COR-L47 (cell line): ENCODE data around the gene YJU2.
"Not testable (repeated sequence)": the region's sequence is repeated elsewhere in the genome, so short reads cannot be mapped to it uniquely, and the experiment has no call there.

Experiments
- DNase-seq: peaks from one replicate; lab custom pipeline; 2025; lab: John Stamatoyannopoulos, UW

The YJU2 gene

DNA sequence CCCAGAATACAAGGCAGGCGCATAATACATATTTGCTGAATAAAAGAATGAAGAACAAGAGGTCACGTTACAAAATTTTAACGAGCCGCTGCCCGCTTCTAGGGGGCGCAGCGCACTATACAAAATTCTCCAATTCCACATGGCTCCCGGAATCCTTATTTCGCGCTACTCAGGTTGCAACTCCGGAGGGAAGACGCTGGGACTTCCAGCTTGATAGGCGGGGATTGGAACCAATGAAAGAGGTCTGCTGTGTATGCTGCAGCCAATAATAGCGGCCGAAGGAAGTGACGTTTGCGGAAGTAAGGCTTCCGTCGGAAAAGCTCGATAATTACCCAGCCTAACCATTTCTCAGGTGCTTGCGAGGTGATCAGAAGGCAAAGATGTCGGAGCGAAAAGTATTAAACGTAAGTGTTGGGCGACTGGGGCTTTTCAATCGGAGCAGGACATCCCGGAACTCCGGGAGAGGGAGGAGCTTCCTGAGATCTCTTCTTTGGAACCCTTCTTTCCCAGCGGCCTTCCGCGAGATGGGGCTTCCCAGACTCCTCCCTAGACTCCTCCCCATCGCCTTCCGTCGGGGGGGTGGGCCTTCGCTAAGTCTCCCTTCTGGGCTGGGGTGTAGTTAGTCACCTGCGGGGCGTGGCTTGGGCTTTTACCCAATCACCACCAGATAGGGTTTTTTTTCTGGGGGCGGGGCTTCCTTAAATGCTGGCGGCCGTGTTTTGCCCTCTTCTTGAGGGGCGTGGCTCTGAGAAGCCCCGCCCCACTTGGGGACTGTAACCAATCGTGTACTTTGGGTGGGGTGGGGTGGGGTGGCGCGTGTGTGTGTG, at the start of gene YJU2:
Gene YJU2 (plus strand): TSS at position 314 of the 827 bp plus-strand sequence. CDS start 67 bp downstream, at position 381.
- peak; percentile 100 for DNase-seq

DNA sequence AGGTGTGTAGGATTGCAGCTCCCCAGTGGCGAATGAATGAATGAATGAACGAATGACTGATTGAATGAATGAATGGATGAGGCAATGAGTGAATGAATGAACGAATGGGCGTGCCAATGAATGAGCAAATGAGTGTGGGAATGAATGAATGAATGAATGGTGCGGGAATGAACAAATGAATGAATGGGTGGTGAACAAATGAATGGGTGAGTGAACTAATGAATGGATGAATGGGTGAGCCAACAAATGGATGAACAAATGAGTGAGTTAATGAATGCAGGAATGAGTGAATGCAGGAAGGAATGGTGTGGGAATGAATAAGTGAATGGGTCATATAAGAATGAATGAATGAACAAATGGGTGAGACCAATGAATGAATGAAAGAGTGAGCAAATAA, 49.7 kb upstream of the YJU2 start:
- DNase-seq: no peak

DNA sequence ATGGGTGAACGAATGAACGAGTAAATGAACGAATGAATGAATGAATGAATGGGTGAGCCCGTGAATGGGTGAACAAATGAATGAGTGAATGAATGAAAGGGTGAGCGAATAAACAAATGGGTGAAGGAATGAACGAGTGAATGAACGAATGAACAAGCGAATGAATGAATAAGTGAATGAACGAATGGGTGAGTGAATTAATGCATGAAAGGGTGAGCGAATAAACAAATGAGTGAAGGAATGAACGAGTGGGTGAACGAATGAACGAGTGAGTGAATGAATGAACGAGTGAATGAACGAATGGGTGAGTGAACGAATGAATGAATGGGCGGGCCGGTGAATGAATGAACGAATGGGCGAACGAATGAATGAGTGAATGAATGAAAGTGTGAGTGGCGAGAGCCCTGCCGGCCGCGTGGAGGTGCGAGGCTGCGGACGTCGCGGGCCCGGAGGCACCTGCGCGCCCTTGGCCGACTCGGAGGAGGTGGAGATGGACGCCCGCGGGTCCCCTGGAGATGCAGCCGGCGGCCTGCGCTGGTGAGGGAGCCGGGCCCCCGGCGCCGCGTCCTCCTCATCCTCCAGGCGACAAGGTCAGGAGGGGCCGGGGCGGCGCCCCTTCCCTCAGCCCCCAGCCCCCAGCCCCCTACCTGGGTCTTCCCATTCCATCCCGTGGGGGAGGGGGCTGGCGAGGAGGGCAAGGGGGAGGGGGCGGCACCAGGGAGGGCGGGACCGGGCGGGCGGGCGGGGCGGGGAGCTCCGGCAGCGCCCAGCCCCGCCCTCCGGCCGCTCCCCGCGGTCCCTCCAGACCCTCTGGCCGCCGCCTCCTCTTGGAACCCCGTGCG, 49.0 kb upstream of the YJU2 start:
- peak; percentile 10 for DNase-seq

DNA sequence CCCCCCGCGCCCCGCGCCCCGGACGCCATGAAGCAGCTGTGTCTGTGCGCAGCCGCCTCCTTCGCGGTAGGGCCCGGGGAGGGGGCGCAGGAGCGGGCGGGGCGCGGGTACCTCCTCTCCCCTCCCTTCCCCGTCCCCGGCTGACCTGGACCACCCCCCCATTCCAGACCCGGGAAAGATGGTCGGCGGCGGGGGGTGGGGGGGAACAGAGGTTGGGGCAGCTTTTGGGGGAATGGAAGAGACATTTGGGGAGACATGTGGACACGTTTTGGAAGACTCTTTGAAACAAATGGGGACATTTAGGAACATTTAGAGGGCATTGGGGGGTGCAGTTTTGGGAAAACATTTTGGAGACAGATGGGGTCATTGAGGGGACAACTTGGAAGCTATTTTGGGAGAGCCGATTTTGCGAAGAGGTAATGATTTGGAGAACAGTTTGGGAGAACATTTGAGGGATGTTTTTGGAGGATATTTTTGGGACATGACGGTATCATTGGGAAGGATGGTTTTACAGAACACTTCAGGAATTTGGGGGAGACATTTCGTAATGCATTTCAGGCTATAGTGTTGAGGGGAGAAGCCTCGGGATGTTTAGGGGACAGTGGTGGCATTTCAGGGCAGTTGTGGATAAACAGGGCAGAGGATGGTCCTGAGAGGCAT, 48.3 kb upstream of the YJU2 start:
- no peak for DNase-seq

DNA sequence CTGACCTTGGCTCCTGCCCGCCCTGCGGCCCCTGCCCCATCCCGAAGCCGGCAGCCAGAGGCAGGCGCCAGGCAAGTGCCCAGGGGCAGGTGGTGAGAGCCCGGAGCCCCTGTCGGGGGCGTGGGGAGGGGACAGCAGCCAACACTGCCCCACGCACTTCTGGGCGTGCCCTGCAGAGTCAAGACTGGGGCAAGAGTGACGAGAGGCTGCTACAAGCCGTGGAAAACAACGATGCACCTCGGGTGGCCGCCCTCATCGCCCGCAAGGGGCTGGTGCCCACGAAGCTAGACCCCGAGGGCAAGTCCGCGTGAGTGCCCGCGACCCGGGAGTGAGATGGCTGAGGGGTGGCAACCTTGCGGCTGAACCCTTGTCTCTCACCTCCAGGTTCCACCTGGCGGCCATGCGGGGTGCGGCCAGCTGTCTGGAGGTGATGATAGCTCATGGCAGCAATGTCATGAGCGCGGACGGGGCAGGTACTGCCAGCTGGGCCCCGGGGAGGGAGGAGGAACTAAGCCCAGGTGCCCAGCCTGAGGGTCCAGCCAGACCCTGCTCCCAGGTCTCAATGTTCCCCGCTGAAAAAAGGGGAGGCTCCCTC, 47.1 kb upstream of the YJU2 start:
- no peak for DNase-seq

DNA sequence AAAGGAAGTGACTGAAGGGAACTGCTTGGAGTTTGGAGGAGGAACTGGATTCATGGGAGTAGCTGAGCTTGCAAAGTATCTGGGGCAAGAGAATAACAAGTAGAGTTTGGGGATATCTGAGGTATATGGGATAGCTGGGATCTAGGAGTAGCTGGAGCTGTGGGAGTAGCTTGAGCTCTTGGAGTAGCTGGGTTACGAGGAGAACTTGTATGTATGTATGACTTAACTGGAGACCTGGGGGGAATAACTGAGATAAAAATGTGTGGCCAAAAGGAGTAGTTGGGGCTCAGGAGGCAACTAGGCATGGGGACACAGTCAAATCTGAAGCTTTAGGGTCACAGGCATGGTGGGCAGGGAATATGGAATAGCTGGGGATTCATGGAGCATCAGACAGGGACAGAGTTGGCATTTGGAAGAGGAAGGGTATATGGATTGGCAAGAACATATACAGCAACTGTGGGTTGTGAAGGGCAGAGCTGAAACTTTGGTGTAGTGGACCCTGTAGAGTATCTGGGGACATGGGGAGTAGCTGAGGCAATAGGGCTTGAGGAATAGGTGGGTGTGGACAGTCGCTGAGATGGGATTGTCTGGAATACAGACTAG, 45.8 kb upstream of the YJU2 start:
- no peak for DNase-seq

DNA sequence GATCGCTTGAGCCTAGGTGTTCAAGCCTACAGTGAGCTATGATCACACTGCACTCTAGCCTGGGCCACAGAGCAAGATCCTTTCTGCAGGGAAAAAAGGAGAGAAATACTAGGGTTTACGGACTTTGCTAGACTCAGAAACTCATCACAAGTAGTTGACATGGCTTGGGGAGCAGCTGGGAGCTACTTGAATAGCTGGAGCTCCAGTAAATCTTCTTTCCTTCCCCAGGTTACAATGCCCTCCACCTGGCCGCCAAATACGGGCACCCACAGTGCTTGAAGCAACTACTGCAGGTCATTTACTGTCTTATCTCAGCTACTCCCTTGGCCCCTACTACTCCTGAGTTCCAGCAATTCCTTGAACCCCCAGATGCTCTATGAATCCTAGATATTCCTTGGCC, 45.1 kb upstream of the YJU2 start:
- DNase-seq: no peak

DNA sequence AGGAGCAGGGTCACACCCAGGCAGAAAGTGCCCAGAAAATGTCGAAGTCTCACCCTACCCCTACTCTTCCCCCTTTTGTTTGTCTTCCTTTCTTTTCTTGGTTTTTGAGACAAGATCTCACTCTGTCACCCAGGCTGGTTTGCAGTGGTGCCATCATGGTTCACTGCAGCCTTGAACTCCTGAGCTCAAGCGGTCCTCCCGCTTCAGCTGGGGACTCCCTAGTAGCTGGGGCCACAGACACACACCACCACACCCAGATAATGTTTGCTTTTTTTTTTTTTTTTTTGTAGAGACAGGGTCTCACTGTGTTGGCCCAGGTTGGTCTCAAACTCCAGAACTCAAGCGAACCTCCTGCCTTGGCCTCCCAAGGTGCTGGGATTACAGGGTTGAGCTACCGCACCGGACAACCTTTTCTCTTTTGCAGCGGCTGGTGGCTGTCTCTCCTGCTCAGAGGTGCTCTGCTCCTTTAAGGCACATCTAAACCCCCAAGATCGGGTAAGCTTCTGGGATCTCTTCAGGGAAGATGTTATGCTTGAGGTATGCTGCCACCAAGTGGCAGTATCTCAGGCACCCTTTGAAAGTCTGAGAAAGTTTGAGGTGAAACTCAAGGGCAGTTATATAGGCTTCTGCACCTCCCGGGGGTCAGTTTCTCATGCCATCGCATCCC, 39.9 kb upstream of the YJU2 start:
- DNase-seq: peak; percentile 25

DNA sequence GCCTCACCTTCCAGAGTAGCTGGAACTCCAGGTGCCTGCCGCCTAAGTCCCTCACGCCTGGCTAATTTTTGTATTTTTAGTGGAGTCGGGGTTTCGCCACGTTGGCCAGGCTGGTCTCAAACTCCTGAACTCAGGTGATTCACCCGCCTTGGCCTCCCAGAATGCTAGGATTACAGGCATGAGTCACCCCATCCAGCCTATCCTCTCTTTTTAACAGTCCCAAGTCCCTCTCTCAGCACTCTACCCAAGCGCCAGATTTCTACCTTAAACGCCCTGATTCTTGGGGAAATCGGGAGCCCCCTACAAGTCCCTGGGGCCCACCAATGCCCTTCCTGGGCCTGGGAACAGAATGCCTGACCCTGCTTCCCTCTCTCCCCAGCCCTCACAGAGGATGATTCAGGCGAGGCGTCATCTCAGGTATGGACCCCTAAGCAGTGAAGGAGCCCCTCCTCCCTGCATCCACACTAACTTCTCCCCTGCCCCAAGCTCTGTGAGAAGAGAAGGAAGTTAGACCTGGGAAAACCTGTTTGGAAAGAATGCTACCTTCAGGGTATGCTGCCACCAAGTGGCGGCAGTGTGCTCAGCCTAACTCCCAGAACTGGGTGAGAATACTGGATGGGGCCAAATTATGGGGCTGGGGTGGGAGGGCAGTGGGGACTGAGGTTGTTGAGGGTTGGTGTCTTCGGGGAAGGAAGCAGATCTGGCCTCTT, 38.3 kb upstream of the YJU2 start:
- DNase-seq: peak; percentile 42

DNA sequence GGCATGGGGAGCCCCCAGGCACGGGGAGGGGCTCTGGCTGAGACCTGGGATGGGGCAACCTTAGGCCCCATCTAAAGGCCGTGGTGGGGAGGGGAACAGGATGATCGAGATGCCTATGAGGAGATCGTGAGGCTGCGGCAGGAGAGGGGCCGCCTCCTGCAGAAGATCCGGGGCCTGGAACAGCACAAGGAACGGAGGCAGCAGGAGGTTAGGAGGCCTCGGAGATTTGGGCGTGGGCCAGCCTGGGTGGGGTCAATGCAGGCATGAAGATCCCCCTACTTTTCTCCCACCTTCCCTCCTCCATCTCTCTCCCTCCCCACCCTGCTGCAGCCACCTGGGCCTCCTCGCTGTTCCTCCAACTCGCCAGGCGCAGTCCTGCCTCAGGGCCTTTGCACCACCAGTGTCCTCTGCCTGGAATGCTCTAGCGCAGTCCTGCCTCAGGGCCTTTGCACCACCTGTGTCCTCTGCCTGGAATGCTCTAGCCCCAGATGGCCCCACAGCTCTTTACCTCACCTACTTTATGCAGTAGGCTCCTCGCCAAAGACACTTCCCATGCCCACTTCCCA, 36.6 kb upstream of the YJU2 start:
- no peak for DNase-seq

DNA sequence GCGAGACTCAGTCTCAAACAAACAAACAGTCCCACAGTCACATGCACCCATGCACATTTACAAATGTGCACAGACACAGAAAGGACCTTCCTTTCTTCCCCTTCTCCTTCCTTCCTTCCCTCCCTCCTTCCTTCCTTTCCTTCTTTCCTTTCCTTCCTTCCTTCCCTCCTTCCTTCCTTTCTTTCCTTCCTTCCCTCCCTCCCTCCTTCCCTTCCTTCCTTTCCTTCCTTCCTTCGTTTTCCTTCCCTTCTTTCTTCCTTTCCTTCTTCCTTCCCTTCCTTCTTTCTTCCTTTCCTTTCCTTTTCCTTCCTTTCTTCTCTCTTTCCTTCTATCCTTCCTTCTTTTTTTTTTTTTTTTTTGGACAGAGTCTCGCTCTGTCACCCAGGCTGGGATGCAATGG, 33.8 kb upstream of the YJU2 start:
- DNase-seq: no peak

DNA sequence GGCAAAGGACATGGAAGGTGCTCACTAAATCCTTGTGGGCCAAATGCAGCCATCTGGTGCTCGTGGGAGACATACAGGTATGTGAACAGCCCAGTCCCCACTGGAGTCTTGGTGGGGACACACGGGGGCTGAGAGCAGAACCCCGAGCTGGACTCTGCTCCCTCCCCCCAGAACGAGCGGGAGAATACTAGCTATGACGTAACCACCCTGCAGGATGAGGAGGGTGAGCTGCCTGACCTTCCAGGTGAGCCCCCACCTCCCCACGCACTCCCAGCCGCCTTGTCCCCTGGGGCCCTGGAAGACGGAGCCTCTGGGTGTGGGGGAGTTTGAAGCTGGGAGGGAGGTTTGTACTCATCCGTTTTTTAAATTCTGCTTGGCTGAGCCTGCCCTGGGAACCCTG, 31.1 kb upstream of the YJU2 start:
- no peak for DNase-seq

DNA sequence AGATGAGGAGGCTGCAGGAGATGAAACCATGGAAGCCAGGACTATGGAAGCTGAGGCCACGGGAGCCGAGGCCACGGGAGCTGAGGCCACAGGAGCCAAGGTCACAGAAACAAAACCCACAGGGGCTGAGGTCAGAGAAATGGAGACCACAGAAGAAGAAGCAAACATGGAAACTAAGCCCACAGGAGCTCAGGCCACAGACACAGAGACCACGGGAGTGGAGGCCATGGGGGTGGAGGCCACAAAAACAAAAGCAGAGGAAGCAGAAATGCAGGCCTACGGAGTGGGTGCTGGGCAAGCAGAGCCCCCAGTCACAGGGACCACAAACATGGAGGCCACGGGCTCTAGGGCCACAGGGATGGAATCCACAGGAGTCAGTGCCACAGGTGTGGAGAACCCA, 30.0 kb upstream of the YJU2 start:
- no peak for DNase-seq

DNA sequence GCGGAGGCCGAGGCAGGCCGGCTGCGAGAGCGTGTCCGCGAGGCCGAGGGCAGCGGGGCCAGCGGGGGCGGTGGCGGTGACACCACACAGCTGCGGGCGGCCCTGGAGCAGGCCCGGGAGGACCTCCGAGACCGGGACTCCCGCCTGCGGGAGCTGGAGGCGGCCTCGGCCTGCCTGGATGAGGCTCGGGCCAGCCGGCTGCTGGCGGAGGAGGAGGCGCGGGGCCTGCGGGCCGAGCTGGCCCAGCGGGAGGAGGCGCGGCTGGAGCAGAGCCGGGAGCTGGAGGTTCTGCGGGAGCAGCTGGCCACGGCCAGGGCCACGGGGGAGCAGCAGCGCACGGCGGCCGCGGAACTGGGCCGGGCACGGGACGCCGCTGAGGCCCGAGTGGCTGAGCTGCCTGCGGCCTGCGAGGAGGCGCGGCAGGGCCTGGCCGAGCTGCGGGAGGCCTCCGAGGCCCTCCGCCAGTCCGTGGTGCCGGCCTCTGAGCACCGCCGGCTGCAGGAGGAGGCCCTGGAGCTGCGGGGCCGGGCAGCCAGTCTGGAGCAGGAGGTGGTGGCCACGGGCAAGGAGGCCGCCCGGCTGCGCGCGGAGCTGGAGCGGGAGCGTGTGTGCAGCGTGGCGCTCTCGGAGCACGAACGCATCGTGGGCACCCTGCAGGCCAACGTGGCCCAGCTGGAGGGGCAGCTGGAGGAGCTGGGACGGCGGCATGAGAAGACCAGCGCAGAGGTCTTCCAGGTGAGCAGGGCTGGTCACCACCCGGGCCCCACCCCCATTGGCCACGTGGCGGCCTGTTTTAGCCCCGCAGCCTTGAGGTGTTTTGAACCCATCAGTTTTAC, 29.2 kb upstream of the YJU2 start:
- no peak for DNase-seq

DNA sequence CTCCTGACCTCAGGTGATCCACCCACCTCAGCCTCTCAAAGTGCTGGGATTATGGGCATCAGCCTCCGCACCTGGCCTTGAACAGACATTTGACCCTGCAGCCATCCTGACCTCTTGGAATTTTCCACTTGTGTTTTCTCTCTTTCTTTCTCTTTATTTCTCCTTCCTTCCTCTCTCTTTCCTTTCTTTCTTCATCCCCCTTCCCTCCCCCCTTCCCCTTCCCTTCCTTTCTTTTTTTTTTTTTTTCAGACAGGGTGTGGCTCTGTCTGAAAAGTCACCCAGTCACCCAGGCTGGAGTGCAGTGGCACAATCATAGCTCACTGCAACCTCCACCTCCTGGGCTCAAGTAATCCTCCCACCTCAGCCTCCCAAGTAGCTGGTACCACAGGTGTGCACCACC, 28.4 kb upstream of the YJU2 start:
- DNase-seq: not testable (repeated sequence)

DNA sequence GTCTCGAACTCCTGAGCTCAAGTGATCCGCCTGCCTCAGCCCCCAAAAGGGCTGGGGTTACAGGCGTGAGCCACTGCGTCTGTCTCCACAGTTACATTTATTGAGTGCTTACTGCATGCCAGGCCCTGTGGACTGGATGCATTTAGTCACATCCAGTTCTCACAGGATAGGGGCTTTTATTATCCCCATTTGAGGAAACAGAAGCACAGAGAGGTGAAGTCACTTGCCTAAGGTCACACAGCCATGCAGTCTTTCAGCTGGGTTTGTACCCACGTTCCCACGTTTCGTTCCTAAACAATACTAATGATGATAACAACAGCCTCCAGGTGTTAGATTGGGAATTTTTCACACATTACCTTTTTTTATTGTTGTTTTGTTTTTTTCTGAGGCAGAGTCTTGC, 26.7 kb upstream of the YJU2 start:
- no peak for DNase-seq

DNA sequence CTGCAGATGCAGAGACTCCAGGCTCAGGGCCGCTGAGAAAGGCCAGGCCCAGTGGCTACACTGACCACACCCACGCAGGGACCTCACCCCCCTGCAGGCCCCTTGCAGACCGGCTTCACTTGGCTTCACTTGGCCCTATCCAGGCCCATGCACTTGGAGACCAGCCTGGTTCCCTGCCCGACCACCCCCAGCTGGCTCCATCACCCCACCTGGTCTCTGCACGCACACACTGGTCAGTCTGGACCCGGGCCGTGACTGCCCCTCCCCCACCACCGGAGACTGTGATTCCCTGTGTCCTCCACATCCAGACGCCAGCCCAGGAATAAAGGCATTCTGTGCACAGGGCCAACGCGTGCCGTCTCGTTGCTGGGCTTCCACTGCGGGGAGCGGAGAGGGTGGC, 22.4 kb upstream of the YJU2 start:
- no peak for DNase-seq

DNA sequence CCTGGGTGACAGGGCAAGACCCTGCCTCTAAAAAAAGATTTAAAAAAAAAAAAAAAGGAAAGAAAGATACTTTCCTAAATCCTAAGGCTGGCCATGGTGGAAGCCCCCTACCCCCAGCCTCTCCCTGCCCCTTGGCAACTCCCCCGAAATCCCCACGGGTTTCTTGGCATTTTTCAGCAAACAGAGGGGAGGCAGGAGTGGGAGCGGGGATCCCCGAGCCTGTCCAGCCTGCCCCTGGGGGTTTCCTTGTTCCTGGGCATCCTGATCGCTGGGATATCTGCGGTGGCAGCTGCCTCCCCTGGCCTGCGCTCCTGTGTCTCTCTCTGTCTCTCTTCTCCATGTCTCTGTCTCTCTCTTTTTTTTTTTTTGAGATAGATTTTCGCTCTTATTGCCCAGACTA, 21.0 kb upstream of the YJU2 start:
- DNase-seq: no peak

DNA sequence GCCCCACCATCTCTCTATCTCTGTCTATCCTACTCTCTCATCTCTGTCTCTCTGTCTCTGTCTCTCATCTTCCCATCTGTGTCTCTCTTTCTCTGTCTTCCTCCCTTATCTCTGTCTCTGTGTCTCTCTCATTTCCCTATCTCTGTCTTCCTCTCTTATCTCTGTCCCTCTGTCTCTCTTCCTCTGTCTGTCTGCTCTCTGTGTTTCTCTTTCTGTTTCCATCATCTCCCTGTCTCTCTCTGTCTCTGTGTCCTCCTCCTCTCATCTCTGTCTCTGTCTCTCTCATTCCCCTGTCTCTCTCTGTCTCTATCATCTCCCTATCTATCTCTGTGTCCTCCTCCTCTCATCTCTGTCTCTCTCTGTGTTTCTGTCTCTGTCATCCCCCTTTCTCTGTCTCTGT, 19.1 kb upstream of the YJU2 start:
- DNase-seq: no peak
